Sigmoid colon (tissue), 7 donors: ENCODE results near the gene BNIP3. TPM values are rescaled to one million over a fixed set of nuclear protein-coding genes. Genes with fewer than 3 reads are reported as not detected.

ENCODE experiments used
- DNase-seq: peaks from one replicate; pipeline ENCODE4 v3.0.0-alpha.2; 2019
- H3K27ac ChIP-seq, 4 donors: fragments of 200-600 bp; sonication (generic); one replicate each; pipeline ENCODE4 v1.5.1; 2016 to 2019; ENCODE audit warnings: mild to moderate bottlenecking in 1 of 4
- H3K27me3 ChIP-seq, 3 donors: fragments of 200-600 bp; sonication (generic); one replicate each; pipeline ENCODE4 v1.5.1; 2019; ENCODE audit warnings: mild to moderate bottlenecking in 1 of 3
- H3K36me3 ChIP-seq, 4 donors: fragments of 200-600 bp; sonication (generic); one replicate each; pipeline ENCODE4 v1.5.1; 2016 to 2019
- H3K4me1 ChIP-seq, 4 donors: fragments of 200-600 bp; sonication (generic); one replicate each; pipeline ENCODE4 v1.5.1; 2017 to 2019
- H3K4me3 ChIP-seq, 4 donors: fragments of 200-600 bp; sonication (generic); one replicate each; pipeline ENCODE4 v1.5.1; 2017 to 2019; ENCODE audit warnings: mild to moderate bottlenecking in 2 of 4, moderate library complexity in 1 of 4
- H3K9me3 ChIP-seq, 4 donors: fragments of 200-600 bp in 3 of 4; sonication (generic) in 3 of 4; one replicate each; pipeline versions ENCODE4 v1.5.1 to v1.6.1; 2013 to 2019
- CTCF ChIP-seq, 4 experiments: fragments of 450-650 bp in 3 of 4; fragments of 200-600 bp in 1 of 4; IDR thresholded peaks; one replicate each; pipeline ENCODE4 v1.5.1; 2016 to 2019; ENCODE audit warnings: antibody characterized with exemption in 4 of 4, mild to moderate bottlenecking in 3 of 4, moderate library complexity in 2 of 4
- EP300 ChIP-seq, 4 donors: sonication (generic); formaldehyde crosslinking; IDR thresholded peaks; one replicate each; pipeline ENCODE4 v1.6.1; 2017; ENCODE audit warnings: antibody characterized with exemption in 4 of 4
- POLR2A ChIP-seq, 2 donors: fragments of 450-650 bp; IDR thresholded peaks; one replicate each; pipeline ENCODE4 v1.6.1; 2016; ENCODE audit warnings: antibody characterized with exemption in 2 of 2, mild to moderate bottlenecking in 2 of 2, moderate library complexity in 2 of 2
- POLR2AphosphoS5 ChIP-seq, 4 donors: sonication (generic); formaldehyde crosslinking; IDR thresholded peaks; one replicate each; pipeline ENCODE4 v1.6.1; 2017; ENCODE audit warnings: antibody characterized with exemption in 4 of 4
- WGBS, 2 donors: extraction: QIAGEN DNeasy Blood & Tissue Kit; methylation state at CpG; one replicate each; pipeline ENCODE4 v1.1.7; 2013; 5-methylcytosine and 5-hydroxymethylcytosine counted together
- intact Hi-C: fragments of 100-400 bp; cut with DNase I; formaldehyde crosslinking; loops from one replicate; pipeline ENCODE4 v1.15.1; 2023
- polyA plus RNA-seq, 3 donors: library from polyadenylated mRNA; stranded (reverse); fragments of 200-250 nt; gene quantifications; one replicate each; pipeline ENCODE4 v1.2.3, GENCODE V29; 2013
- total RNA-seq, 4 donors: library from RNA; depleted of rRNA; stranded (reverse); fragments of >200 nt; gene quantifications; one replicate each; pipeline ENCODE4 v1.1.0, GENCODE V29; 2016
- donor health status: healthy with polysubstance abuse.
- donor health status: Bipolar disorder and iron deficiency.
- donor health status: healthy.

The BNIP3 gene
- total and polyA plus RNA-seq, 7 donors: 3.9 to 125 (median 55.9) TPM

DNA sequence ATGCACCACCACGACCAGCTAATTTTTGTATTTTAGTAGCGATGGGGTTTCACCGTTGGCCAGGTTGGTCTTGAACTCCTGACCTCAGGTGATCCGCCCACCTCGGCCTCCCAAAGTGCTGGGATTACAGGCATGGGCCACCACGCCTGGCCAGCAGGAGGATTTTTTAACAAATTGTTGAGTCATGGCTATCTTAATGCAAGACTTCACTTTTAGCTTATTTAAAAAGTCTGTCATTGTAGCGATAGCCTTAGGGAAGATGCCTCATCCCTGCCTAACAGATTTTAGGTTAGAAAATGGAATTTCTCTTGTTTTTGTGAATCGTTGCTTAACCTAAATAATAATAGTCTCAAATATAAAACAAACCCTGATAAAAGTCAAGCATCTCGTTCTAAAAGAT, 45.4 kb downstream of the BNIP3 start:
- Histone ChIP-seq H3K4me1 (peaks cover 0 to 40% (median 27%) of the 10 kb centered on the region in 4 donors), H3K27me3 (no peaks in the 10 kb centered on the region), H3K27ac (no peak overlapping the region), H3K4me3 (no peak overlapping the region), H3K36me3 (peaks cover 6 to 45% (median 10%) of the 10 kb centered on the region in 4 donors), H3K9me3 (no peaks in the 10 kb centered on the region)
- no peak for DNase-seq
- no peak for TF ChIP-seq POLR2A (IDR thresholded peaks at IDR 0.05)
- TF ChIP-seq POLR2AphosphoS5 (IDR thresholded peaks at IDR 0.05): no peak
- no peak for TF ChIP-seq CTCF (IDR thresholded peaks at IDR 0.05)
- no peak for TF ChIP-seq EP300 (IDR thresholded peaks at IDR 0.05)
- 91 to 96% methylated on average over 9 of the region's 9 CpGs for WGBS, 2 donors
- intact Hi-C loops: no loop called here

DNA sequence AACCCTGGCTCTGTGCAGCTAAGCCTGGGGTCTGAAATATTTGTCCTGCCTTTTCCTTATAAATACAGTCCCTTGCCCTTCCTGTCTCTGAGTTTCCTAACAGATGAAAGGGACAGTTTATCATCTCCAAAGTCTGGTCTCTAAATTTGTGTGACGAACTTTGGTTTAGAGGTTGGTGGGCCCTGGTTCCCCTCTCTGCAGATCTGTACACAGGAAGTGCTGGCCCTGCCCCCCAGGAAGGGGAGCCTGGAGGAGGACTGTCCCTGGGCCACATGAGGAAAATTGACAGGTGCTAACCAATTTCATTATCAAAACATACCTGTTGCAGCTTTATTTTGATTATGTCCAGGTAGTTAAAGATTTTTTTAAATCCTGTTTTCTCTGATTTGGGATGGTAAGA, 46.5 kb downstream of the BNIP3 start:
- no peak overlapping the region for H3K27ac ChIP-seq
- intact Hi-C loops: no loop called here
- peaks cover 0 to 50% (median 35%) of the 10 kb centered on the region in 4 donors for H3K4me1 ChIP-seq
- no peaks in the 10 kb centered on the region for H3K27me3 ChIP-seq
- no peak for TF ChIP-seq POLR2A (IDR thresholded peaks at IDR 0.05)
- no peak for TF ChIP-seq EP300 (IDR thresholded peaks at IDR 0.05)
- no peak for TF ChIP-seq CTCF (IDR thresholded peaks at IDR 0.05)
- no peak for TF ChIP-seq POLR2AphosphoS5 (IDR thresholded peaks at IDR 0.05)
- H3K4me3 ChIP-seq: no peak overlapping the region
- WGBS, 2 donors: 55 to 86% methylated on average over 1 of the region's 1 CpG
- no peak for DNase-seq
- H3K9me3 ChIP-seq: no peaks in the 10 kb centered on the region
- peaks cover 0 to 35% (median 2%) of the 10 kb centered on the region in 4 donors for H3K36me3 ChIP-seq

DNA sequence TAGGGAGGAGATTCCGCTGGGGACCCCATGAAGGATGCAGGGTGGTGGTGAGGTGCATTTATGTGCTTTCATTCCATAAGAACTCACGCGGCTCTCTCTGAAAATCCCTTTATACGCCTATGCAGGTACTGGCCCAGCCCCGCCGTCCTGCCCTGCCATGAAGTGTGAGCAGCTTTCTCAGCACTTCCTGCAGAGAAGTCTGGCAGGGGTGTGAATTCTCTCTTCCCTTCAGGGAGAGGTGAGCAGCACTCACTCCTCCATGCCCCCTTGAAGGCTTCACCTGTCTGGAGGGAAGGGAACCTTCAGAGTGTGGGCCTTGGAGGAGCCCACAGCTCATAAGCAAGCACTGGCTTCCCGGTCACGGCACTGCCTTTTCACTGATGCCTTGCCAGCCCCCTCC, 47.0 kb downstream of the BNIP3 start:
- 86 to 94% methylated on average over 8 of the region's 8 CpGs for WGBS, 2 donors

DNA sequence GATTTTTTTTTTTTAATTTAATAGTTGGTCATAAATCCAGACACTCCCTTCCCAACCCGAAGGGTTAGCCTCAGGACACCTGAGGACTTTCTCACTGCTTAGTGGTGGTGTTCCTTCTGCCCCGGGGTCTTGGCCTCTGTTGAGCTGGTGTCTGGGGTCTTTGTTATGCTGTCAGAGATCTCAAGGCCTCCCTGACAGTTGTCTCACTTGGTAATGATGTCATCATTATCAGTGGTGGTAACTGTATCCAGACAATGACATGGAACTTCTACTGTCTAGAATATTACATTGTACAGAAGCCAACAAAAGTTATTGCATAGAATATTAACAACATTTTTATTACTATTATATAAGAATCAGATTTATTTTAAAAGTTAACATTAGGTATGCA, 48.0 kb downstream of the BNIP3 start:
- H3K4me3 ChIP-seq: no peak overlapping the region
- intact Hi-C loops: loop anchor here (5.0 kb wide), 1 partner anchor 49 kb away; the partner anchor contains the start of gene BNIP3
- no peak for DNase-seq
- no peaks in the 10 kb centered on the region for H3K9me3 ChIP-seq
- peak overlapping the region; percentile 58 to 76 (median 64) for H3K27ac ChIP-seq
- no peaks in the 10 kb centered on the region for H3K27me3 ChIP-seq
- H3K4me1 ChIP-seq: peaks cover 0 to 53% (median 38%) of the 10 kb centered on the region in 4 donors
- peaks cover 0 to 31% (median 0%) of the 10 kb centered on the region in 4 donors for H3K36me3 ChIP-seq
- TF ChIP-seq POLR2AphosphoS5 (IDR thresholded peaks at IDR 0.05) (no peak), POLR2A (IDR thresholded peaks at IDR 0.05) (no peak)
- WGBS, 2 donors: 29 to 70% methylated on average over 2 of the region's 2 CpGs

More for the DNA sequence above, 47.0 kb downstream of the BNIP3 start:
- Histone ChIP-seq H3K27me3 (no peaks in the 10 kb centered on the region), H3K9me3 (no peaks in the 10 kb centered on the region), H3K4me3 (no peak overlapping the region), H3K27ac (no peak overlapping the region), H3K4me1 (peaks cover 0 to 50% (median 35%) of the 10 kb centered on the region in 4 donors), H3K36me3 (peaks cover 0 to 34% (median 0%) of the 10 kb centered on the region in 4 donors)
- intact Hi-C loops: loop anchor here (5.0 kb wide), 1 partner anchor 48 kb away; the partner anchor contains the start of gene BNIP3
- no peak for TF ChIP-seq POLR2A (IDR thresholded peaks at IDR 0.05)
- TF ChIP-seq CTCF (IDR thresholded peaks at IDR 0.05): no peak
- TF ChIP-seq POLR2AphosphoS5 (IDR thresholded peaks at IDR 0.05): no peak
- TF ChIP-seq EP300 (IDR thresholded peaks at IDR 0.05): no peak
- peak; percentile 45 for DNase-seq

DNA sequence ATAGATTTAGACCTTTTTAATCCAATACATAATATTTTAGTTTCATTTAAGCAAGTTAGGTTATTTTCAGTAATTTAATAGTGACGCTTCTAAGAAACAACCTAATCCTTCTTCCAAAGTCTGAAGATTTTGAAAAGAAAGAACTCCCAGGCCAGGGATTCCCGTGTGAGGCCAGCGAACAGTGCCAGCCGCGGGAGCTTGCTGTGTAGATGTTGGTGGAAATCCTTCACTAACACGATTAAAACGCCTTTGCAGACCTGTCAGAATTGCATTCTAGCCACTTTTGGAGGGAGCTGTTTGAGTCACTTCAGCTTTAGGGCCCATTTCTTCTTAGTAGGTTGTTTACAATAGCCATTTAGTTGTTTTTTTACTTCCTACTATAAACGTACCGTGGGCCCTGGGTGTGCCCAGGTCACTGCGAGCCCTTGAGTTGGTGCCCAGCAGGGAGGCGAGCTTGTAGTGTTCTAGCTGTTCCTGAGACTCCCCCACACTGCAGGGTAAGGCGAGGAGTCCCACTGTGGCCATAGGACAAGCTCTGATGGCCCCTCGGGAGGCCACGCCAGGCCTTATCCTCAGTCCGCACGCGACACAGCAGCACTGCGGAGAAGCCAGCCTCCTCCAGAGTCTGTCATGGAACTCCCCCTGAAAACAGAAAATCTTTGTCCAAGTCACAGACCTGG, 48.6 kb downstream of the BNIP3 start:
- H3K4me3 ChIP-seq: no peak overlapping the region
- H3K4me1 ChIP-seq: peaks cover 0 to 58% (median 43%) of the 10 kb centered on the region in 4 donors
- intact Hi-C loops: loop anchor here (5.0 kb wide), 1 partner anchor 49 kb away; the partner anchor contains the start of gene BNIP3
- 31 to 85% methylated on average over 18 of the region's 18 CpGs for WGBS, 2 donors
- peak; percentile 49 for DNase-seq
- H3K27me3 ChIP-seq: no peaks in the 10 kb centered on the region
- H3K27ac ChIP-seq: peak overlapping the region; percentile 58 to 76 (median 64)
- peaks cover 0 to 26% (median 0%) of the 10 kb centered on the region in 4 donors for H3K36me3 ChIP-seq
- H3K9me3 ChIP-seq: no peaks in the 10 kb centered on the region
- no peak for TF ChIP-seq POLR2A (IDR thresholded peaks at IDR 0.05)
- TF ChIP-seq EP300 (IDR thresholded peaks at IDR 0.05): no peak
- no peak for TF ChIP-seq POLR2AphosphoS5 (IDR thresholded peaks at IDR 0.05)
- TF ChIP-seq CTCF (IDR thresholded peaks at IDR 0.05): no peak
